ENCODE measurements around the gene SLC8A2.
A peak's percentile ranks its signal among the peaks of the same experiment; 100 is the strongest.
"Not testable (repeated sequence)": the region's sequence is repeated elsewhere in the genome, so short reads cannot be mapped to it uniquely, and the experiment has no call there.

SLC8A2 gene

DNA sequence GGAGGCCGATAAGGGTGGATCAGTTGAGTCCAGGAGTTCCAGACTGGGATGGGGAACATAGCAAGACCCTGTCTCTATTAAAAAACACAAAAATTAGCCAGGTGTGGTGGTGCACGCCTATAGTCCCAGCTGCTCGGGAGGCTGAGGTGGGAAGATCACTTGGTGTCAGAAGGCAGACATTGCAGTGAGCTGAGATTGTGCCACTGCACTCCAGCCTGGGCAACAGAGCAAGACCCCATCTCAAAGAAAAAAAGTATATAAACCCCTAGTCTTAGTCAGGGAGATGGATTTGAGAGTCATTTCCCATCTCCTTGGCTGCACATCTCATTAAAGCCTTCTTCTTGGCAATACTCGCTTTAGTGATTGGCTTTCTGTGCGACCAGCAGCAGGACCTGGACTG, 87.8 kb downstream of the SLC8A2 start:
- not testable (repeated sequence) for H3K4me3 ChIP-seq (ENCODE audit: low read length); H3K9me2 ChIP-seq (replicated peaks; ENCODE audit: control insufficient read depth, low read length); H3K27me3 ChIP-seq (ENCODE audit: control insufficient read depth, low read length); H3K79me2 ChIP-seq (ENCODE audit: control insufficient read depth, low read length); H3K9me3 ChIP-seq (ENCODE audit: control insufficient read depth, insufficient read depth, low read length); H4K20me1 ChIP-seq (ENCODE audit: control insufficient read depth, insufficient read depth, low read depth, low read length)
- Histone ChIP-seq H3K27ac (ENCODE audit: low read depth, low read length) (peak overlapping the region; percentile 91), H3K4me1 (ENCODE audit: control insufficient read depth, low read length) (peaks cover 73% of the 10 kb centered on the region), H3F3A (ENCODE audit: control insufficient read depth, insufficient read depth) (peaks cover 20% of the 10 kb centered on the region), H3K36me3 (ENCODE audit: control insufficient read depth, low read length) (peaks cover 34% of the 10 kb centered on the region), H3K4me2 (ENCODE audit: low read length) (peak overlapping the region; percentile 19; the same call in 1 of the 2 replicates)

DNA sequence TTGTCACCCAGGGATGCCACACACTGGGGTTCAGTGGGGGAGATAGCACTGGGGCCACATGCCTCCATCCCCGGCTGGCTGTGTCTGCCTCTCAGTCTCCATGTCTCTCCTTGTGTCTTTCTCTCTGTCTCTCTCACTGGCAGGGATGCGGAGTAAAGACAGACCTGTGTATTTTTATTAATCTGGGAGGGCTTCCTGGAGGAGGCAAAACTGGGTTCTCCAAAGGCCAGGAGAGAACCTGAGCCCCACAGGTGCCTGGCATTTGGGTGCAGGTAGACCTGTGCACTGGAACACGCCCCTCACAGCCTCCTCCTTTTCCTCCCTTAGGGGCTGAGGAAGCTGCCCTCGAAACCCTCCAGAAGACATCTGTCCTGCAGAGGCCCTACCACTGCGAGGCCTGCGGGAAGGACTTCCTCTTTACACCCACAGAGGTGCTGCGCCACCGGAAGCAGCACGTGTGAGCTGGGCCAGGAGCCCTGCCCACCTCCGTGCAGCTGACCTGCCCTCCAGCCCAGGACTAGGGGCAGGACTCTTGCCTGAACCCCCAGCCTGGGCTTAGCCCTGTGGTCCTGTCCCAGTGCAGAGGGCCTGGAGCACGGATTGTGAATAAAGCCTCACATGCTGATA, 89.9 kb downstream of the SLC8A2 start:
- Histone ChIP-seq H3K27me3 (ENCODE audit: control insufficient read depth, low read length) (no peaks in the 10 kb centered on the region), H3F3A (ENCODE audit: control insufficient read depth, insufficient read depth) (peaks cover 20% of the 10 kb centered on the region), H3K36me3 (ENCODE audit: control insufficient read depth, low read length) (peaks cover 43% of the 10 kb centered on the region), H3K9me3 (ENCODE audit: control insufficient read depth, insufficient read depth, low read length) (no peaks in the 10 kb centered on the region), H3K4me2 (ENCODE audit: low read length) (peak overlapping the region; percentile 71), H4K20me1 (ENCODE audit: control insufficient read depth, insufficient read depth, low read depth, low read length) (no peaks in the 10 kb centered on the region), H3K4me3 (ENCODE audit: low read length) (peak overlapping the region; percentile 36), H3K79me2 (ENCODE audit: control insufficient read depth, low read length) (no peaks in the 10 kb centered on the region), H3K27ac (ENCODE audit: low read depth, low read length) (peak overlapping the region; percentile 91), H3K4me1 (ENCODE audit: control insufficient read depth, low read length) (peaks cover 53% of the 10 kb centered on the region), H3K9me2 (replicated peaks; ENCODE audit: control insufficient read depth, low read length) (no peaks in the 10 kb centered on the region)
- TF ChIP-seq EZH2phosphoT487 (IDR thresholded peaks at IDR 0.05; ENCODE audit: borderline replicate concordance, low read length) = no peak
- TF ChIP-seq, protein P1, sequence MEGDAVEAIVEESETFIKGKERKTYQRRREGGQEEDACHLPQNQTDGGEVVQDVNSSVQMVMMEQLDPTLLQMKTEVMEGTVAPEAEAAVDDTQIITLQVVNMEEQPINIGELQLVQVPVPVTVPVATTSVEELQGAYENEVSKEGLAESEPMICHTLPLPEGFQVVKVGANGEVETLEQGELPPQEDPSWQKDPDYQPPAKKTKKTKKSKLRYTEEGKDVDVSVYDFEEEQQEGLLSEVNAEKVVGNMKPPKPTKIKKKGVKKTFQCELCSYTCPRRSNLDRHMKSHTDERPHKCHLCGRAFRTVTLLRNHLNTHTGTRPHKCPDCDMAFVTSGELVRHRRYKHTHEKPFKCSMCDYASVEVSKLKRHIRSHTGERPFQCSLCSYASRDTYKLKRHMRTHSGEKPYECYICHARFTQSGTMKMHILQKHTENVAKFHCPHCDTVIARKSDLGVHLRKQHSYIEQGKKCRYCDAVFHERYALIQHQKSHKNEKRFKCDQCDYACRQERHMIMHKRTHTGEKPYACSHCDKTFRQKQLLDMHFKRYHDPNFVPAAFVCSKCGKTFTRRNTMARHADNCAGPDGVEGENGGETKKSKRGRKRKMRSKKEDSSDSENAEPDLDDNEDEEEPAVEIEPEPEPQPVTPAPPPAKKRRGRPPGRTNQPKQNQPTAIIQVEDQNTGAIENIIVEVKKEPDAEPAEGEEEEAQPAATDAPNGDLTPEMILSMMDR (IDR thresholded peaks at IDR 0.05; ENCODE audit: low read depth, low read length, poor library complexity, severe bottlenecking) = no peak

DNA sequence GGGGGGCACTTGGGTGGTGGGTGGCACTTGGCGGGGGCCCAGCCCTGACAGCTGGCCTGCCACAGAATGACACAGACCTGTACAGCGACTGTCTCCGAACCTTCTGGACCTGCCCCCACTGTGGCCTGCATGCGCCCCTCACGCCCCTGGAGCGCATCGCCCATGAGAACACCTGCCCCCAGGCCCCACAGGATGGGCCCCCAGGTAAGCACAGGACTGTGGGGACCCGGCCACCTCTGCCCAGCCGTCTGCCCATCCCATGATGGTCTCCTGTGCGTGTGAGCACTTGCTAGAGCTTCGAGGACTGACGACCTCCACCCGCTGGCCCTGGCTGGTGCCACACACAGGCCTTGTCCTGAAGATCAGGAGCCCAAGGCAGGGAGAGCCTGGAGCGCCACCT, 90.6 kb downstream of the SLC8A2 start:
- Histone ChIP-seq H3K4me2 (ENCODE audit: low read length) (peak overlapping the region; percentile 71), H3K36me3 (ENCODE audit: control insufficient read depth, low read length) (peaks cover 50% of the 10 kb centered on the region), H3K4me1 (ENCODE audit: control insufficient read depth, low read length) (peaks cover 53% of the 10 kb centered on the region), H3K27ac (ENCODE audit: low read depth, low read length) (peak overlapping the region; percentile 91), H3K27me3 (ENCODE audit: control insufficient read depth, low read length) (no peaks in the 10 kb centered on the region), H4K20me1 (ENCODE audit: control insufficient read depth, insufficient read depth, low read depth, low read length) (no peaks in the 10 kb centered on the region), H3K9me3 (ENCODE audit: control insufficient read depth, insufficient read depth, low read length) (no peaks in the 10 kb centered on the region), H3F3A (ENCODE audit: control insufficient read depth, insufficient read depth) (peaks cover 20% of the 10 kb centered on the region), H3K79me2 (ENCODE audit: control insufficient read depth, low read length) (no peaks in the 10 kb centered on the region), H3K9me2 (replicated peaks; ENCODE audit: control insufficient read depth, low read length) (no peaks in the 10 kb centered on the region), H3K4me3 (ENCODE audit: low read length) (peak overlapping the region; percentile 36)
- TF ChIP-seq, protein P1 (IDR thresholded peaks at IDR 0.05; ENCODE audit: low read depth, low read length, poor library complexity, severe bottlenecking) = no peak
- no peak for TF ChIP-seq EZH2phosphoT487 (IDR thresholded peaks at IDR 0.05; ENCODE audit: borderline replicate concordance, low read length)

DNA sequence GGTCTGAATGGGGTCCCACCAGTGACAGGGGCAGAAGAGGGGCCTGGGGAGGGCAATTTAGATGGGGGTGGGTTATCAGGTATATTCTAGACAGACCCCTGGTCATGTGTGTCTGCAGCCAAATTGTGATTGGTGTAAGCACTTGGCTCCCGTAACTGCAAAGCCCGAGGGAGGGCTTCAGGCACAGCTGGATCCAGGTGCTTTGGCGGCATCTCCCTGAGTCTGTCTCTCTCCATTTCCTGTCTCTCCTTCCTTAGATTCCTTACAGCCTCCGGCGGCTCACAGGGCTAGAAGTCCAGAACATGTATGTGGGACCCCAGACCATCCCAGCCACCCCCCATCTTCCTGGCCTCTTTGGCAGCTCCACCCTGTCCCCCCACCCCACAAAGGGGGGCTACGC, 91.1 kb downstream of the SLC8A2 start:
- H4K20me1 ChIP-seq (ENCODE audit: control insufficient read depth, insufficient read depth, low read depth, low read length) = no peaks in the 10 kb centered on the region
- H3K27ac ChIP-seq (ENCODE audit: low read depth, low read length) = peak overlapping the region; percentile 91
- no peaks in the 10 kb centered on the region for H3K9me2 ChIP-seq (replicated peaks; ENCODE audit: control insufficient read depth, low read length)
- H3F3A ChIP-seq (ENCODE audit: control insufficient read depth, insufficient read depth) = peaks cover 20% of the 10 kb centered on the region
- H3K36me3 ChIP-seq (ENCODE audit: control insufficient read depth, low read length) = peaks cover 55% of the 10 kb centered on the region
- no peaks in the 10 kb centered on the region for H3K27me3 ChIP-seq (ENCODE audit: control insufficient read depth, low read length)
- H3K4me2 ChIP-seq (ENCODE audit: low read length) = peak overlapping the region; percentile 71
- no peak for TF ChIP-seq EZH2phosphoT487 (IDR thresholded peaks at IDR 0.05; ENCODE audit: borderline replicate concordance, low read length)
- TF ChIP-seq, protein P1 (IDR thresholded peaks at IDR 0.05; ENCODE audit: low read depth, low read length, poor library complexity, severe bottlenecking) = no peak
- no peaks in the 10 kb centered on the region for H3K79me2 ChIP-seq (ENCODE audit: control insufficient read depth, low read length)
- no peak overlapping the region for H3K4me3 ChIP-seq (ENCODE audit: low read length)
- no peaks in the 10 kb centered on the region for H3K9me3 ChIP-seq (ENCODE audit: control insufficient read depth, insufficient read depth, low read length)
- peaks cover 53% of the 10 kb centered on the region for H3K4me1 ChIP-seq (ENCODE audit: control insufficient read depth, low read length)
